Measurements from ENCODE around the gene STT3B. TPM values are rescaled to one million over a fixed set of nuclear protein-coding genes. Genes with fewer than 3 reads are reported as not detected.

The STT3B gene
- total and polyA plus RNA-seq, 7 donors: 10.8 to 107 (median 64.1) TPM

- 70 to 73% methylated on average over 9 of the region's 9 CpGs for WGBS, 2 donors
- H3K4me3 ChIP-seq: no peak overlapping the region
- no peaks in the 10 kb centered on the region for H3K36me3 ChIP-seq
- DNase-seq: no peak
- TF ChIP-seq EP300 (IDR thresholded peaks at IDR 0.05) (no peak), POLR2A (IDR thresholded peaks at IDR 0.05) (no peak), POLR2AphosphoS5 (IDR thresholded peaks at IDR 0.05) (no peak)
- TF ChIP-seq, protein P1, sequence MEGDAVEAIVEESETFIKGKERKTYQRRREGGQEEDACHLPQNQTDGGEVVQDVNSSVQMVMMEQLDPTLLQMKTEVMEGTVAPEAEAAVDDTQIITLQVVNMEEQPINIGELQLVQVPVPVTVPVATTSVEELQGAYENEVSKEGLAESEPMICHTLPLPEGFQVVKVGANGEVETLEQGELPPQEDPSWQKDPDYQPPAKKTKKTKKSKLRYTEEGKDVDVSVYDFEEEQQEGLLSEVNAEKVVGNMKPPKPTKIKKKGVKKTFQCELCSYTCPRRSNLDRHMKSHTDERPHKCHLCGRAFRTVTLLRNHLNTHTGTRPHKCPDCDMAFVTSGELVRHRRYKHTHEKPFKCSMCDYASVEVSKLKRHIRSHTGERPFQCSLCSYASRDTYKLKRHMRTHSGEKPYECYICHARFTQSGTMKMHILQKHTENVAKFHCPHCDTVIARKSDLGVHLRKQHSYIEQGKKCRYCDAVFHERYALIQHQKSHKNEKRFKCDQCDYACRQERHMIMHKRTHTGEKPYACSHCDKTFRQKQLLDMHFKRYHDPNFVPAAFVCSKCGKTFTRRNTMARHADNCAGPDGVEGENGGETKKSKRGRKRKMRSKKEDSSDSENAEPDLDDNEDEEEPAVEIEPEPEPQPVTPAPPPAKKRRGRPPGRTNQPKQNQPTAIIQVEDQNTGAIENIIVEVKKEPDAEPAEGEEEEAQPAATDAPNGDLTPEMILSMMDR (IDR thresholded peaks at IDR 0.05): no peak
- H3K4me1 ChIP-seq: peaks cover 0 to 59% (median 38%) of the 10 kb centered on the region in 4 donors
- intact Hi-C loops (cut with DNase I): loop anchor here (5.0 kb wide), 1 partner anchor 433 kb away; no protein-coding TSS in a partner anchor
- no peaks in the 10 kb centered on the region for H3K9me3 ChIP-seq
- no peaks in the 10 kb centered on the region for H3K27me3 ChIP-seq
- peak overlapping the region in 1 of 4 donors; percentile 15 for H3K27ac ChIP-seq
Observed at GRCh38 chr3:31544634-31545033, 11.9 kb downstream of the STT3B start.

DNA sequence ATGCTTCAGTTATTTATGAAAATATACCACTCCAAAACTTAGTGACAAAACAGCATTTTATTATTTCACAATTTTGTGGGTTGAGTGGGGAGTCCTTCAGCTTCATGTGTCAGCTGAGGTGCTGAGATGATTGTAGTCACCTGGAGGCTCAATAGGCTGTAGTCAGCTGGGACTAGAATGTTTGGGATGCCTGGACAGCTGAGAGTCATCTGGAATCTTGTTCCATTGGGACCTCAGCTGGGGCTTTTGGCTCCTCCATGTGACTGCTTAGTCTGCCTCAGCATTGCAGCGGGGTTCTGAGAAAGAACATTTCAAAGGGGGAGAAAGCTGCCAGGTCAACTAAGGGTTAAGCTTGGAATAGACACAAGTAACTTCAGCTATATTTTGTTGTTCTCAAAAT is 13.4 kb downstream of the STT3B start:
- Histone ChIP-seq H3K36me3 (no peaks in the 10 kb centered on the region), H3K4me1 (peaks cover 0 to 69% (median 41%) of the 10 kb centered on the region in 4 donors), H3K9me3 (no peaks in the 10 kb centered on the region), H3K27me3 (no peaks in the 10 kb centered on the region), H3K27ac (peak overlapping the region in 1 of 4 donors; percentile 14), H3K4me3 (no peak overlapping the region)
- TF ChIP-seq POLR2AphosphoS5 (IDR thresholded peaks at IDR 0.05) (peak in 1 of 4 donors; percentile 21), POLR2A (IDR thresholded peaks at IDR 0.05) (no peak)
- TF ChIP-seq, protein P1 (IDR thresholded peaks at IDR 0.05): no peak
- peak; percentile 67 for DNase-seq
- intact Hi-C loops (cut with DNase I): loop anchor here (5.0 kb wide), 1 partner anchor 431 kb away; no protein-coding TSS in a partner anchor
- 93 to 94% methylated on average over 1 of the region's 1 CpG for WGBS, 2 donors

GRCh38 chr3:31546725-31547124 is 14.0 kb downstream of the STT3B start:
- WGBS, 2 donors: 60 to 73% methylated on average over 1 of the region's 1 CpG
- Histone ChIP-seq H3K36me3 (no peaks in the 10 kb centered on the region), H3K27me3 (no peaks in the 10 kb centered on the region), H3K9me3 (no peaks in the 10 kb centered on the region), H3K4me3 (no peak overlapping the region), H3K27ac (no peak overlapping the region), H3K4me1 (peaks cover 0 to 75% (median 45%) of the 10 kb centered on the region in 4 donors)
- intact Hi-C loops (cut with DNase I): loop anchor here (5.0 kb wide), 1 partner anchor 431 kb away; no protein-coding TSS in a partner anchor
- DNase-seq: no peak
- TF ChIP-seq POLR2AphosphoS5 (IDR thresholded peaks at IDR 0.05) (no peak), EP300 (IDR thresholded peaks at IDR 0.05) (no peak)
- TF ChIP-seq, protein P1 (IDR thresholded peaks at IDR 0.05): no peak

- no peaks in the 10 kb centered on the region for H3K27me3 ChIP-seq
- TF ChIP-seq POLR2AphosphoS5 (IDR thresholded peaks at IDR 0.05) (peak in 1 of 4 donors; percentile 29), EP300 (IDR thresholded peaks at IDR 0.05) (no peak)
- TF ChIP-seq, protein P1 (IDR thresholded peaks at IDR 0.05): peak in 3 of 4 experiments; percentile 36 to 58 (median 54)
- 4 to 9% methylated on average over 2 of the region's 2 CpGs for WGBS, 2 donors
- H3K4me3 ChIP-seq: no peak overlapping the region
- no peaks in the 10 kb centered on the region for H3K36me3 ChIP-seq
- no peak for DNase-seq
- H3K4me1 ChIP-seq: peaks cover 0 to 70% (median 38%) of the 10 kb centered on the region in 4 donors
- no peaks in the 10 kb centered on the region for H3K9me3 ChIP-seq
- intact Hi-C loops (cut with DNase I): loop anchor here (10.0 kb wide), 1 partner anchor 214 kb away; no protein-coding TSS in a partner anchor
- no peak overlapping the region for H3K27ac ChIP-seq
Observed at GRCh38 chr3:31550452-31551251, 17.9 kb downstream of the STT3B start.
